ENCODE results near the gene MED8. TPM values are rescaled to one million over a fixed set of nuclear protein-coding genes. Genes with fewer than 3 reads are reported as not detected.
"Not testable (repeated sequence)": the region's sequence is repeated elsewhere in the genome, so short reads cannot be mapped to it uniquely, and the experiment has no call there.

Gene MED8
- total and polyA plus RNA-seq, 3 experiments from 2014 or later: 36.7 to 41.3 (median 40.5) TPM

GRCh38 chr1:43418858-43419257 is 29.3 kb upstream of the MED8 start:
- no peaks in the 10 kb centered on the region for H3K4me1 ChIP-seq (ENCODE audit: insufficient read depth, low read length)
- Mint-ChIP-seq H3K27ac (peak overlapping the region in 1 of 8 donors; percentile 4), H3K4me3 (no peak overlapping the region), H3K27me3 (peaks cover 0 to 2% of the 10 kb centered on the region in 2 donors), H3K4me1 (peaks cover 2 to 5% (median 3%) of the 10 kb centered on the region in 3 donors), H3K9me3 (no peaks in the 10 kb centered on the region), H3K36me3 (peaks cover 6 to 51% (median 10%) of the 10 kb centered on the region in 3 donors)
- no peak overlapping the region for H3K4me3 ChIP-seq (ENCODE audit: low read length)
- no peaks in the 10 kb centered on the region for H3K9me3 ChIP-seq (ENCODE audit: low read length)
- H3K36me3 ChIP-seq (ENCODE audit: insufficient read depth, low read length): peaks cover 39% of the 10 kb centered on the region
- no peaks in the 10 kb centered on the region for H3K27me3 ChIP-seq (ENCODE audit: insufficient read depth, low read length, poor library complexity, severe bottlenecking)
- no peak overlapping the region for H3K27ac ChIP-seq (ENCODE audit: low read depth, low read length)
- ChIA-PET POLR2A (no interaction called here), CTCF (interaction anchor here (1.1 kb wide), 1 partner anchor 506 kb away, joined by 3 read pairs; no protein-coding TSS in a partner anchor)
- no peak for DNase-seq

GRCh38 chr1:43415901-43416300 is 26.3 kb upstream of the MED8 start:
- Mint-ChIP-seq H3K36me3 (peaks cover 6 to 33% (median 8%) of the 10 kb centered on the region in 3 donors), H3K9me3 (no peaks in the 10 kb centered on the region), H3K4me3 (no peak overlapping the region), H3K4me1 (peaks cover 2 to 5% (median 3%) of the 10 kb centered on the region in 3 donors), H3K27me3 (no peaks in the 10 kb centered on the region), H3K27ac (no peak overlapping the region)
- H3K9me3 ChIP-seq (ENCODE audit: low read length): no peaks in the 10 kb centered on the region
- no peaks in the 10 kb centered on the region for H3K4me1 ChIP-seq (ENCODE audit: insufficient read depth, low read length)
- ChIA-PET POLR2A (no interaction called here), CTCF (interaction anchor here (5.5 kb wide), 1 partner anchor 188 kb away, joined by 97 read pairs; no protein-coding TSS in a partner anchor)
- no peak for DNase-seq
- no peak overlapping the region for H3K4me3 ChIP-seq (ENCODE audit: low read length)
- H3K36me3 ChIP-seq (ENCODE audit: insufficient read depth, low read length): peaks cover 26% of the 10 kb centered on the region
- no peaks in the 10 kb centered on the region for H3K27me3 ChIP-seq (ENCODE audit: insufficient read depth, low read length, poor library complexity, severe bottlenecking)
- no peak overlapping the region for H3K27ac ChIP-seq (ENCODE audit: low read depth, low read length)

GRCh38 chr1:43414634-43415223 is 25.1 kb upstream of the MED8 start:
- ChIA-PET CTCF (interaction anchor here (0.6 to 5.5 kb wide), 15 partner anchors 9 to 502 kb away, joined by 3 to 97 read pairs (median 5); no protein-coding TSS in a partner anchor), POLR2A (no interaction called here)
- Mint-ChIP-seq H3K36me3 (peaks cover 4 to 31% (median 6%) of the 10 kb centered on the region in 3 donors), H3K4me3 (no peak overlapping the region), H3K27ac (peak overlapping the region in 6 of 8 donors; percentile 13 to 94 (median 80)), H3K4me1 (peaks cover 2 to 5% (median 3%) of the 10 kb centered on the region in 3 donors), H3K9me3 (no peaks in the 10 kb centered on the region), H3K27me3 (no peaks in the 10 kb centered on the region)
- no peaks in the 10 kb centered on the region for H3K9me3 ChIP-seq (ENCODE audit: low read length)
- no peaks in the 10 kb centered on the region for H3K27me3 ChIP-seq (ENCODE audit: insufficient read depth, low read length, poor library complexity, severe bottlenecking)
- H3K4me3 ChIP-seq (ENCODE audit: low read length): no peak overlapping the region
- H3K4me1 ChIP-seq (ENCODE audit: insufficient read depth, low read length): no peaks in the 10 kb centered on the region
- peaks cover 18% of the 10 kb centered on the region for H3K36me3 ChIP-seq (ENCODE audit: insufficient read depth, low read length)
- peak; percentile 52 to 71 (median 54) for DNase-seq
- H3K27ac ChIP-seq (ENCODE audit: low read depth, low read length): no peak overlapping the region

- H3K4me1 Mint-ChIP-seq; H3K4me1 ChIP-seq (ENCODE audit: insufficient read depth, low read length); H3K4me3 Mint-ChIP-seq; POLR2A ChIA-PET; DNase-seq; H3K27me3 ChIP-seq (ENCODE audit: insufficient read depth, low read length, poor library complexity, severe bottlenecking); H3K27me3 Mint-ChIP-seq; H3K9me3 Mint-ChIP-seq; H3K4me3 ChIP-seq (ENCODE audit: low read length); H3K27ac ChIP-seq (ENCODE audit: low read depth, low read length); H3K9me3 ChIP-seq (ENCODE audit: low read length): not testable (repeated sequence)
- CTCF ChIA-PET: interaction anchor here (1.2 to 5.5 kb wide), 2 partner anchors 30 to 186 kb away, joined by 3 to 97 read pairs; no protein-coding TSS in a partner anchor
- H3K36me3 ChIP-seq (ENCODE audit: insufficient read depth, low read length): peaks cover 27% of the 10 kb centered on the region
- H3K36me3 Mint-ChIP-seq: peaks cover 6 to 36% (median 12%) of the 10 kb centered on the region in 3 donors
- peak overlapping the region in 2 of 8 donors; percentile 12 to 26 for H3K27ac Mint-ChIP-seq
Observed at GRCh38 chr1:43413426-43413825, 23.8 kb upstream of the MED8 start.

- POLR2A ChIA-PET: no interaction called here
- Mint-ChIP-seq H3K27me3 (no peaks in the 10 kb centered on the region), H3K4me3 (no peak overlapping the region)
Observed at GRCh38 chr1:43410571-43410970, 21.0 kb upstream of the MED8 start.

GRCh38 chr1:43405876-43406234 is 16.3 kb upstream of the MED8 start:
- H3K36me3 Mint-ChIP-seq: peaks cover 16 to 84% (median 28%) of the 10 kb centered on the region in 3 donors
- no peaks in the 10 kb centered on the region for H3K27me3 Mint-ChIP-seq
- no peak for DNase-seq
- H3K4me3 Mint-ChIP-seq: no peak overlapping the region
- Histone ChIP-seq H3K9me3 (ENCODE audit: low read length) (no peaks in the 10 kb centered on the region), H3K27me3 (ENCODE audit: insufficient read depth, low read length, poor library complexity, severe bottlenecking) (no peaks in the 10 kb centered on the region), H3K27ac (ENCODE audit: low read depth, low read length) (no peak overlapping the region), H3K4me1 (ENCODE audit: insufficient read depth, low read length) (no peaks in the 10 kb centered on the region), H3K36me3 (ENCODE audit: insufficient read depth, low read length) (peaks cover 47% of the 10 kb centered on the region), H3K4me3 (ENCODE audit: low read length) (no peak overlapping the region)
- no peak overlapping the region for H3K27ac Mint-ChIP-seq
- no peaks in the 10 kb centered on the region for H3K9me3 Mint-ChIP-seq
- CTCF ChIA-PET: interaction anchor here (1.0 kb wide), 1 partner anchor 9 kb away, joined by 3 read pairs; no protein-coding TSS in a partner anchor
- POLR2A ChIA-PET: no interaction called here
- H3K4me1 Mint-ChIP-seq: peaks cover 9 to 13% (median 11%) of the 10 kb centered on the region in 3 donors

More at GRCh38 chr1:43410571-43410970, 21.0 kb upstream of the MED8 start:
- peaks cover 14 to 60% (median 19%) of the 10 kb centered on the region in 3 donors for H3K36me3 Mint-ChIP-seq
- peaks cover 33% of the 10 kb centered on the region for H3K36me3 ChIP-seq (ENCODE audit: insufficient read depth, low read length)
- no peak overlapping the region for H3K4me3 ChIP-seq (ENCODE audit: low read length)
- H3K4me1 ChIP-seq (ENCODE audit: insufficient read depth, low read length): no peaks in the 10 kb centered on the region
- no peak overlapping the region for H3K27ac ChIP-seq (ENCODE audit: low read depth, low read length)
- H3K4me1 Mint-ChIP-seq: peaks cover 2 to 5% (median 4%) of the 10 kb centered on the region in 3 donors
- H3K9me3 ChIP-seq (ENCODE audit: low read length): no peaks in the 10 kb centered on the region
- no peaks in the 10 kb centered on the region for H3K9me3 Mint-ChIP-seq
- no peak for DNase-seq
- CTCF ChIA-PET: no interaction called here
- H3K27me3 ChIP-seq (ENCODE audit: insufficient read depth, low read length, poor library complexity, severe bottlenecking): no peaks in the 10 kb centered on the region
- H3K27ac Mint-ChIP-seq: no peak overlapping the region

GRCh38 chr1:43405219-43405875 is 15.7 kb upstream of the MED8 start:
- H3K36me3 Mint-ChIP-seq: peaks cover 16 to 80% (median 30%) of the 10 kb centered on the region in 3 donors
- H3K4me3 ChIP-seq (ENCODE audit: low read length): no peak overlapping the region
- peaks cover 47% of the 10 kb centered on the region for H3K36me3 ChIP-seq (ENCODE audit: insufficient read depth, low read length)
- no peaks in the 10 kb centered on the region for H3K9me3 Mint-ChIP-seq
- ChIA-PET CTCF (interaction anchor here (1.0 to 2.5 kb wide), 2 partner anchors 9 kb away, joined by 3 to 7 read pairs; no protein-coding TSS in a partner anchor), POLR2A (no interaction called here)
- no peaks in the 10 kb centered on the region for H3K27me3 Mint-ChIP-seq
- H3K27ac ChIP-seq (ENCODE audit: low read depth, low read length): no peak overlapping the region
- H3K4me1 Mint-ChIP-seq: peaks cover 10 to 14% (median 11%) of the 10 kb centered on the region in 3 donors
- no peaks in the 10 kb centered on the region for H3K9me3 ChIP-seq (ENCODE audit: low read length)
- no peak for DNase-seq
- H3K27ac Mint-ChIP-seq: no peak overlapping the region
- H3K4me3 Mint-ChIP-seq: no peak overlapping the region
- no peaks in the 10 kb centered on the region for H3K4me1 ChIP-seq (ENCODE audit: insufficient read depth, low read length)
- no peaks in the 10 kb centered on the region for H3K27me3 ChIP-seq (ENCODE audit: insufficient read depth, low read length, poor library complexity, severe bottlenecking)

GRCh38 chr1:43404353-43404752 is 14.8 kb upstream of the MED8 start:
- Mint-ChIP-seq H3K27me3 (no peaks in the 10 kb centered on the region), H3K4me1 (peaks cover 12 to 17% (median 15%) of the 10 kb centered on the region in 3 donors), H3K4me3 (no peak overlapping the region), H3K27ac (peak overlapping the region in 1 of 8 donors; percentile 20), H3K9me3 (no peaks in the 10 kb centered on the region), H3K36me3 (peaks cover 16 to 73% (median 30%) of the 10 kb centered on the region in 3 donors)
- Histone ChIP-seq H3K27ac (ENCODE audit: low read depth, low read length) (no peak overlapping the region), H3K4me1 (ENCODE audit: insufficient read depth, low read length) (no peaks in the 10 kb centered on the region), H3K27me3 (ENCODE audit: insufficient read depth, low read length, poor library complexity, severe bottlenecking) (no peaks in the 10 kb centered on the region), H3K9me3 (ENCODE audit: low read length) (no peaks in the 10 kb centered on the region), H3K4me3 (ENCODE audit: low read length) (no peak overlapping the region), H3K36me3 (ENCODE audit: insufficient read depth, low read length) (peaks cover 42% of the 10 kb centered on the region)
- DNase-seq: no peak
- POLR2A ChIA-PET: no interaction called here
- CTCF ChIA-PET: interaction anchor here (2.5 kb wide), 1 partner anchor 10 kb away, joined by 7 read pairs; no protein-coding TSS in a partner anchor

Measured in CD8-positive, alpha-beta memory T cell (primary cell).